ENCODE measurements around the gene ADGRD1. TPM values are rescaled to one million over a fixed set of nuclear protein-coding genes. Genes with fewer than 3 reads are reported as not detected.

The ADGRD1 gene
- total and polyA plus RNA-seq, 2 of the 8 experiments (the other 6 are each of a cell fraction or from before 2014, with no cell fraction given), result 0.36 to 0.48 TPM

- TF ChIP-seq CHD7 (IDR thresholded peaks at IDR 0.05; ENCODE audit: insufficient replicate concordance, low read length), result no peak
- TF ChIP-seq SRF (IDR thresholded peaks at IDR 0.05; ENCODE audit: low read depth, low read length), result no peak
- TF ChIP-seq KDM4A (IDR thresholded peaks at IDR 0.05; ENCODE audit: low read depth, low read length, severe bottlenecking), result no peak
- no peak for TF ChIP-seq MAFK (IDR thresholded peaks at IDR 0.05; ENCODE audit: low read depth, low read length)
- no peak for TF ChIP-seq CEBPB (IDR thresholded peaks at IDR 0.05; ENCODE audit: low read depth, low read length)
- no peak for TF ChIP-seq RNF2 (IDR thresholded peaks at IDR 0.05; ENCODE audit: borderline replicate concordance, low read depth, low read length, missing control alignments, poor library complexity, severe bottlenecking)
- TF ChIP-seq CHD1 (IDR thresholded peaks at IDR 0.05; ENCODE audit: low read depth, low read length), result no peak
These were observed 146.4 kb downstream of the ADGRD1 start (continued) for GRCh38 chr12:131100031-131100674.

Measured in H1 (cell line).